HepG2 (cell line): Measurements from ENCODE around the gene C5orf24. TPM values are rescaled to one million over a fixed set of nuclear protein-coding genes. Genes with fewer than 3 reads are reported as not detected.

Experiments
- ELF1 ChIP-seq: sonication (generic); formaldehyde crosslinking; IDR thresholded peaks from 2 replicates; pipeline ENCODE4 v1.4.0; 2020; ENCODE audit warnings: missing genetic modification reagents
- IRF2 ChIP-seq: IDR thresholded peaks from 2 replicates; pipeline ENCODE4 v1.6.1; 2018; ENCODE audit warnings: missing genetic modification reagents, missing compliant biosample characterization
- KAT8 ChIP-seq: IDR thresholded peaks from 2 replicates; pipeline ENCODE4 v1.6.1; 2016; ENCODE audit warnings: missing genetic modification reagents, missing compliant biosample characterization
- KDM6A ChIP-seq: IDR thresholded peaks from 2 replicates; pipeline ENCODE4 v1.6.1; 2016; ENCODE audit warnings: low read depth
- KLF15 ChIP-seq: sonication (generic); formaldehyde crosslinking; IDR thresholded peaks from 2 replicates; pipeline ENCODE4 v1.8.1; 2023; ENCODE audit warnings: borderline replicate concordance, mild to moderate bottlenecking, inconsistent platforms, missing genetic modification reagents, mixed read lengths
- LCORL ChIP-seq, 2 experiments: fragments of 450-650 bp in 1 of 2; sonication (generic) in 1 of 2; formaldehyde crosslinking in 1 of 2; IDR thresholded peaks; 2 replicates each; pipeline versions ENCODE4 v1.5.0 to v1.6.1; 2017 to 2020; ENCODE audit warnings: antibody characterized with exemption in 1 of 2, missing genetic modification reagents in 1 of 2
- MTF2 ChIP-seq: sonication (generic); formaldehyde crosslinking; IDR thresholded peaks from 2 replicates; pipeline ENCODE4 v1.5.0; 2020; ENCODE audit warnings: missing genetic modification reagents, borderline replicate concordance
- NFIB ChIP-seq: sonication (generic); formaldehyde crosslinking; IDR thresholded peaks from 2 replicates; pipeline ENCODE4 v1.9.0; 2021; ENCODE audit warnings: missing genetic modification reagents, mild to moderate bottlenecking, borderline replicate concordance
- POLR2A ChIP-seq, 2 experiments: IDR thresholded peaks; 2 replicates each; pipeline ENCODE4 v1.6.1; 2011; ENCODE audit warnings: low read depth in 2 of 2, low read length in 2 of 2, mild to moderate bottlenecking in 1 of 2, moderate library complexity in 1 of 2; ENCODE audit not compliant: insufficient read depth in 1 of 2
- RFX3 ChIP-seq: IDR thresholded peaks from 2 replicates; pipeline ENCODE4 v1.6.1; 2016; ENCODE audit warnings: missing biosample characterization, missing genetic modification reagents
- TBX2 ChIP-seq: sonication (generic); formaldehyde crosslinking; IDR thresholded peaks from 2 replicates; pipeline ENCODE4 v1.5.0; 2020; ENCODE audit warnings: missing genetic modification reagents, mild to moderate bottlenecking, borderline replicate concordance
- YY1 ChIP-seq: IDR thresholded peaks from 2 replicates; pipeline ENCODE4 v1.6.1; 2011; ENCODE audit warnings: low read length, low read depth, moderate library complexity, mild to moderate bottlenecking; ENCODE audit not compliant: insufficient read depth, insufficient replicate concordance
- ZBTB21 ChIP-seq: sonication (generic); formaldehyde crosslinking; IDR thresholded peaks from 2 replicates; pipeline ENCODE4 v1.4.0; 2020; ENCODE audit warnings: missing genetic modification reagents
- ZFY ChIP-seq: sonication (generic); formaldehyde crosslinking; IDR thresholded peaks from 2 replicates; pipeline ENCODE4 v1.4.0; 2020; ENCODE audit warnings: missing genetic modification reagents
- ZIK1 ChIP-seq: sonication (generic); formaldehyde crosslinking; IDR thresholded peaks from 2 replicates; pipeline ENCODE4 v1.5.0; 2020; ENCODE audit warnings: mild to moderate bottlenecking, low read depth, missing genetic modification reagents, borderline replicate concordance
- ZNF230 ChIP-seq: sonication (generic); formaldehyde crosslinking; IDR thresholded peaks from 2 replicates; pipeline ENCODE4 v1.4.0; 2020; ENCODE audit warnings: mild to moderate bottlenecking, missing genetic modification reagents
- ZNF234 ChIP-seq: sonication (generic); formaldehyde crosslinking; conservative IDR thresholded peaks from 2 replicates; pipeline ENCODE4 v1.5.1; 2020; ENCODE audit warnings: mild to moderate bottlenecking, missing genetic modification reagents
- ZNF331 ChIP-seq: sonication (generic); formaldehyde crosslinking; IDR thresholded peaks from 2 replicates; pipeline ENCODE4 v1.4.0; 2020; ENCODE audit warnings: missing genetic modification reagents
- ZNF629 ChIP-seq: sonication (generic); formaldehyde crosslinking; conservative IDR thresholded peaks from 2 replicates; pipeline ENCODE4 v1.5.0; 2020; ENCODE audit warnings: missing genetic modification reagents
- ZNF841 ChIP-seq: sonication (generic); formaldehyde crosslinking; IDR thresholded peaks from 2 replicates; pipeline ENCODE4 v1.8.1; 2023; ENCODE audit warnings: missing genetic modification reagents, borderline replicate concordance
- polyA plus RNA-seq, 8 experiments: library from polyadenylated mRNA; depleted of rRNA in 3 of 8; stranded (reverse) in 7 of 8; unstranded in 1 of 8; fragments of >200 nt; fragmentation: Illumina TruSeq in 4 of 8; extraction: Trizol in 4 of 8; gene quantifications; 2 replicates each; pipeline versions ENCODE4 v1.2.1 to v1.2.3, GENCODE V29; 2011 to 2016; ENCODE audit warnings: low read depth in 4 of 8, missing spikeins in 1 of 8, mixed read lengths in 1 of 8; ENCODE audit not compliant: insufficient read depth in 1 of 8
- total RNA-seq, 5 experiments: library from RNA; depleted of rRNA; stranded (reverse); fragments of >200 nt; fragmentation: Illumina TruSeq; extraction: Trizol; gene quantifications; 2 replicates each; pipeline ENCODE4 v1.2.3, GENCODE V29; 2016; ENCODE audit warnings: low read depth in 1 of 5
- TF ChIP-seq, protein P1 (sequence below): sonication (generic); formaldehyde crosslinking; IDR thresholded peaks from 2 replicates; pipeline ENCODE4 v1.5.0; 2020; ENCODE audit warnings: mild to moderate bottlenecking, low read depth, missing genetic modification reagents, borderline replicate concordance
- TF ChIP-seq, protein P2 (sequence below): sonication (generic); formaldehyde crosslinking; IDR thresholded peaks from 2 replicates; pipeline ENCODE4 v1.4.0; 2020; ENCODE audit warnings: mild to moderate bottlenecking, missing genetic modification reagents
- TF ChIP-seq, protein P3 (sequence below): IDR thresholded peaks from 2 replicates; pipeline ENCODE4 v1.6.1; 2012; ENCODE audit warnings: low read depth, low read length, improper control_type of control experiment
- TF ChIP-seq, protein P4 (sequence below): sonication (generic); formaldehyde crosslinking; IDR thresholded peaks from 2 replicates; pipeline ENCODE4 v1.4.0; 2020; ENCODE audit warnings: missing genetic modification reagents, mild to moderate bottlenecking, borderline replicate concordance
- TF ChIP-seq, protein P5 (sequence below): sonication (generic); formaldehyde crosslinking; IDR thresholded peaks from 2 replicates; pipeline ENCODE4 v1.5.1; 2020; ENCODE audit warnings: missing genetic modification reagents, mild to moderate bottlenecking, borderline replicate concordance

C5orf24 gene
- total and polyA plus RNA-seq, 2 of the 13 experiments (the other 11 are each of a cell fraction or from before 2014, with no cell fraction given) = 34.6 to 41.5 TPM

DNA sequence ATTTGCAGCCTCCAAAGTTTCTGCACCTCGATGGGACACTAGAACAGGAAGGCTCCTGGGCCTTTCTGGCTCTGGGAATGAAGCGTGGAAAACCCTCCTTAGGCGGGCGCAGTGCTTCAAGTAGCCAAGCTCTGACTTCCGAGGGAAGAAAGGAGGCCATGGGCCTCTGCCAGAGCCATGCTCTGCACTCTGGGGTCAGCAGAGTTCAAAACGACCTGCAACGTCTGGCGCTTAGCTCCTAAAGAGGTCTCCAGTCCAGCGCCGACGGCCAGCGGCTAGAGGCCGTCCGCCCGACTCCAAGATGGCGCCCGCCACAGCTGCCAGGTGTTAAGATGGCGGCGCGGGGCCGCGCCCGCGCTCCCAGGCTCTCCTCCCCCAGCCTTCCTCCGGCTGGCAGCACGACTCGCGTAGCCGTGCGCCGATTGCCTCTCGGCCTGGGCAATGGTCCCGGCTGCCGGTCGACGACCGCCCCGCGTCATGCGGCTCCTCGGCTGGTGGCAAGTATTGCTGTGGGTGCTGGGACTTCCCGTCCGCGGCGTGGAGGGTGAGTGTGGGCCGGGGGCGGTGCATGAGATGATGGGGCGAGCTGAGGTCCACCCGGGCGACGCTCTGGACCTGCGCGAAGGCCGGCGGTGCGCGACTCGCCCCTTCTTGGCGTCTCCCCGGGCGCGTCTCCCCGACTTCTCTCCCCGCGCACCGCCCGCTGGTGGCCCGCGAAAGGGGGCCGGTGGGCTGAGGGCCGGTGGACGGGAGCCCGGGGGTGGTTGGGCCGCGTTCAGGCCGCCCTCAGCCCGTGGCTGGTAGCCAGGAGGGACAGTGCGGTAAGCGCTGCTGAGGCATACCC lies 28.4 kb downstream of the C5orf24 start, which contains the start of gene TXNDC15 (continued):
- peak; percentile 89 for TF ChIP-seq TBX2 (CRISPR knock-in tag)
- TF ChIP-seq POLR2A (IDR thresholded peaks at IDR 0.05; ENCODE audit: insufficient read depth in 1 of 2, low read depth in 2 of 2, low read length in 2 of 2) = peak; percentile 82 to 90
- TF ChIP-seq, protein P1, sequence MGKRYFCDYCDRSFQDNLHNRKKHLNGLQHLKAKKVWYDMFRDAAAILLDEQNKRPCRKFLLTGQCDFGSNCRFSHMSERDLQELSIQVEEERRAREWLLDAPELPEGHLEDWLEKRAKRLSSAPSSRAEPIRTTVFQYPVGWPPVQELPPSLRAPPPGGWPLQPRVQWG = 0 out of 2 replicates have a peak, but pooled peaks have one; percentile 57
- peak; percentile 77 for TF ChIP-seq ZNF230 (CRISPR knock-in tag)
- 0 out of 2 replicates have a peak, but pooled peaks have one; percentile 43 for TF ChIP-seq KLF15
- TF ChIP-seq ZIK1 = peak; percentile 82; the same call in 1 of the 2 replicates
- peak; percentile 20; the same call in 1 of the 2 replicates for TF ChIP-seq ZNF841 (CRISPR knock-in tag)
- TF ChIP-seq MTF2 = peak; percentile 85
- no peak for TF ChIP-seq NFIB (CRISPR knock-in tag)
- TF ChIP-seq ZBTB21 (CRISPR knock-in tag) = no peak
- TF ChIP-seq RFX3 (CRISPR knock-in tag) = no peak
- peak; percentile 100 for TF ChIP-seq YY1
- no peak for TF ChIP-seq LCORL (IDR thresholded peaks at IDR 0.05)
- peak; percentile 82 for TF ChIP-seq LCORL (CRISPR knock-in tag; IDR thresholded peaks at IDR 0.05)
- no peak; the same call in 1 of the 2 replicates for TF ChIP-seq ZNF234 (CRISPR knock-in tag)
- TF ChIP-seq KAT8 (CRISPR knock-in tag) = peak; percentile 95
- TF ChIP-seq, protein P2, sequence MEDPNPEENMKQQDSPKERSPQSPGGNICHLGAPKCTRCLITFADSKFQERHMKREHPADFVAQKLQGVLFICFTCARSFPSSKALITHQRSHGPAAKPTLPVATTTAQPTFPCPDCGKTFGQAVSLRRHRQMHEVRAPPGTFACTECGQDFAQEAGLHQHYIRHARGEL (CRISPR knock-in tag) = peak; percentile 97
- no peak for TF ChIP-seq KDM6A (CRISPR knock-in tag)
- peak; percentile 51; the same call in 1 of the 2 replicates for TF ChIP-seq ZNF331
- TF ChIP-seq, protein P3, sequence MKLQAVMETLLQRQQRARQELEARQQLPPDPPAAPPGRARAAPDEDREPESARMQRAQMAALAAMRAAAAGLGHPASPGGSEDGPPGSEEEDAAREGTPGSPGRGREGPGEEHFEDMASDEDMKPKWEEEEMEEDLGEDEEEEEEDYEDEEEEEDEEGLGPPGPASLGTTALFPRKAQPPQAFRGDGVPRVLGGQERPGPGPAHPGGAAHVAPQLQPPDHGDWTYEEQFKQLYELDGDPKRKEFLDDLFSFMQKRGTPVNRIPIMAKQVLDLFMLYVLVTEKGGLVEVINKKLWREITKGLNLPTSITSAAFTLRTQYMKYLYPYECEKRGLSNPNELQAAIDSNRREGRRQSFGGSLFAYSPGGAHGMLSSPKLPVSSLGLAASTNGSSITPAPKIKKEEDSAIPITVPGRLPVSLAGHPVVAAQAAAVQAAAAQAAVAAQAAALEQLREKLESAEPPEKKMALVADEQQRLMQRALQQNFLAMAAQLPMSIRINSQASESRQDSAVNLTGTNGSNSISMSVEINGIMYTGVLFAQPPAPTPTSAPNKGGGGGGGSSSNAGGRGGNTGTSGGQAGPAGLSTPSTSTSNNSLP = no peak
- TF ChIP-seq, protein P4, sequence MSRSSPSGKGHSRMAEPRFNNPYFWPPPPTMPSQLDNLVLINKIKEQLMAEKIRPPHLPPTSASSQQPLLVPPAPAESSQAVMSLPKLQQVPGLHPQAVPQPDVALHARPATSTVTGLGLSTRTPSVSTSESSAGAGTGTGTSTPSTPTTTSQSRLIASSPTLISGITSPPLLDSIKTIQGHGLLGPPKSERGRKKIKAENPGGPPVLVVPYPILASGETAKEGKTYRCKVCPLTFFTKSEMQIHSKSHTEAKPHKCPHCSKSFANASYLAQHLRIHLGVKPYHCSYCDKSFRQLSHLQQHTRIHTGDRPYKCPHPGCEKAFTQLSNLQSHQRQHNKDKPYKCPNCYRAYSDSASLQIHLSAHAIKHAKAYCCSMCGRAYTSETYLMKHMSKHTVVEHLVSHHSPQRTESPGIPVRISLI (CRISPR knock-in tag) = no peak
- TF ChIP-seq, protein P5, sequence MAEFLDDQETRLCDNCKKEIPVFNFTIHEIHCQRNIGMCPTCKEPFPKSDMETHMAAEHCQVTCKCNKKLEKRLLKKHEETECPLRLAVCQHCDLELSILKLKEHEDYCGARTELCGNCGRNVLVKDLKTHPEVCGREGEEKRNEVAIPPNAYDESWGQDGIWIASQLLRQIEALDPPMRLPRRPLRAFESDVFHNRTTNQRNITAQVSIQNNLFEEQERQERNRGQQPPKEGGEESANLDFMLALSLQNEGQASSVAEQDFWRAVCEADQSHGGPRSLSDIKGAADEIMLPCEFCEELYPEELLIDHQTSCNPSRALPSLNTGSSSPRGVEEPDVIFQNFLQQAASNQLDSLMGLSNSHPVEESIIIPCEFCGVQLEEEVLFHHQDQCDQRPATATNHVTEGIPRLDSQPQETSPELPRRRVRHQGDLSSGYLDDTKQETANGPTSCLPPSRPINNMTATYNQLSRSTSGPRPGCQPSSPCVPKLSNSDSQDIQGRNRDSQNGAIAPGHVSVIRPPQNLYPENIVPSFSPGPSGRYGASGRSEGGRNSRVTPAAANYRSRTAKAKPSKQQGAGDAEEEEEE (CRISPR knock-in tag) = no peak
- peak; percentile 75 for TF ChIP-seq ELF1 (CRISPR knock-in tag)
- peak; percentile 96 for TF ChIP-seq ZFY (CRISPR knock-in tag)
- peak; percentile 70; the same call in 1 of the 2 replicates for TF ChIP-seq IRF2 (CRISPR knock-in tag)
- TF ChIP-seq ZNF629 (CRISPR knock-in tag) = no peak; the same call in 1 of the 2 replicates
